Suppressor macrophage treated with lipopolysaccharide for 1 hour (primary cell): ENCODE data around the gene CALCOCO1.
"Not testable (repeated sequence)": the region's sequence is repeated elsewhere in the genome, so short reads cannot be mapped to it uniquely, and the experiment has no call there.

ENCODE experiments used
- DNase-seq, 3 donors: peaks; one replicate each; pipeline ENCODE4 v3.0.0-alpha.2; 2020 to 2022

Gene CALCOCO1

DNA sequence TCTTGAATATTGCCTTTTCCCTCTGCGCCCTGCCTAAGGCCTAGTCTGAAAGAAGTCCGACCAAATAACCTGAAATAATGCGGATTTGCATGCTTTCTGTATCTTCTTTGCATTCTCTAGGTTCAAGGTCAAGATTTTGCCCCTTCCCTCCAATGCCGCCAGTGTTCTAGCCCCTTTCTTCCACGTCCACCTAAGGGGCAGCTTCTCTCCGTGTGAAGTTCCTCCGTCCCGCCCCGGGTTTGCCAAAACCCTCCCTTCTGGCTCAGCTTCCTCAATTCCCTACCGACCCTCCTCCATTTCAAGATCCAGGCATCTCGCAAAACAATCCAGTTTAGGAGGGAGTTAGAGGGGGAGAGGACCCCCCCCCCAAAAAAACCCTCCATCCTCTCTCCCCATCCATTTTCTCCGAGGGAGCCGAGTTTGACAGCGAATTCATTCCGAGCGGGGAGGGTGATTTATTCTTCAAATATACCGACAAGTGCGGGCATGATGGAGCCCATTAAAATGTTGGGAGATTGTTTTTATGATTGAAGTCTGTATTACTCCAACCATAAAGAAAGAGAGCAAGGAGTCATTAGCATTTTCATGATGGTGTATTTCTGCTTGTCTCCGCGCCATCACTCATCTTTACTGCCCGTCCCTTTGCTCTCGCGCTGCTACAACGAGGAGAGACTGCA lies 30.5 kb downstream of the CALCOCO1 start:
- peak in 1 of 3 donors; percentile 11 for DNase-seq

DNA sequence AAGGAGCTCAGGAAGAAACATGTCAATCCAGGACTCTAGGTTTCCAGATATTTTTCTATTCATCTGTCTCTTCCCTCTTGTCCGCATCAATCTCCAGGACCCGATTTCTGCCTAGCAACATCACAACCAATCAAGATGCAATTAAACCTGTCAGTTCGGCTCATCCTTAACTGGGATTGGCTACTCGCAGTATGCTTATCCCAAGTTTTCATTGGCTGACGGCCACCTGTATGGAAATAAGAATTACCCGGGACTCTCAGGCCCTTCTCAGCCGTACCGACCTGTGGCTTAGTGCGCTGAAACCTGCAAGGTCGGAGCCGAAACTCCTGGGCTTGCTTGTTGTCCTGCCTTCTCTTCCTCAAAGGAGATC lies 31.0 kb downstream of the CALCOCO1 start:
- peak; percentile 33 to 58 (median 49) for DNase-seq

DNA sequence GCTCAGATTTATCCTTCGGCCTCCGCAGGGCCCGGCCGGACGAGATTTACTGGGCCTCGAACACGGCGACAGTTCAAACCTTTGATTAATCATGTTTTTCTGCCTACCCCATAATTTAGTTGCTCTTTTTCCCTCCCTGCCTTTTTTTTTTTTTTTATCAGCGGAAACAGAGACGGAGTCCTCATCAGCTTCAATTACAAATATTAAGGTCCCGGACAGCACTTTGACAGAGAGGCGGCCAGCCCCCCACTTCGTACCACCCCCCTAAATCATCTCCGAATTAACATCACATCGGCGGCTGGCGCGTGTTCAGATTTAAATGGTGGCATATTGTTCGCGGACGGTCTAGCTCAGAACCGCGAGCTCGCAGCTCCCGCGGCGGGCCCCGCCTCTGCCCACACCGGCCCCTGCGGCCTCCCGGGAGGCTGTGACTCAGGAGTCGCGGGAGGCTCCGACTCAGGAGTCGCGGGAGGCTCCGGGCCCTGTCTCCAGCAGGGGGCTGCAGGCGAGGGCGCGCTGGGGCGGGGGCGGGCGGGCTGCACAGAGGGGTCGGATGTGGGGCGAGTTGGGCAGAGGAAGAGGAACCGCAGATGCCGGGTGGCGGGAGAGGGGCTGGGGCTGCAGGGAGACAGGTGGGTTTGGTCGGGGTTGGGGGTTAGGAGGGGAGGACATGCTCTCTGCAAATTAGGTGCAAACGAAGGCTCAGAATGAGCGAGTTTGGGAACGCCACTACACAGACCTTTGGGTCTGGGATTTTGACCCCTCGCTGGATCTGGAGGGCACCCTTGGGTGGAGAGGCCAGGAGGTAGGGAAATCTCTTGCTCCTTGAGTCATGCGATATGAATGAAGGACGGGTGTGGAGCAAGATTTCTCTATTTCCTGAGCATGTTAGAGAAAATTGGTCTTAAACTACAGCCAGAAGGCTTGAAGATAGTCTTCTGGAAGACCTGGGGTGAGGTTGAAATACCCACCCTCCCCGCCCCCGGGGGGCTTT lies 31.8 kb downstream of the CALCOCO1 start:
- peak; percentile 59 to 77 (median 63) for DNase-seq

DNA sequence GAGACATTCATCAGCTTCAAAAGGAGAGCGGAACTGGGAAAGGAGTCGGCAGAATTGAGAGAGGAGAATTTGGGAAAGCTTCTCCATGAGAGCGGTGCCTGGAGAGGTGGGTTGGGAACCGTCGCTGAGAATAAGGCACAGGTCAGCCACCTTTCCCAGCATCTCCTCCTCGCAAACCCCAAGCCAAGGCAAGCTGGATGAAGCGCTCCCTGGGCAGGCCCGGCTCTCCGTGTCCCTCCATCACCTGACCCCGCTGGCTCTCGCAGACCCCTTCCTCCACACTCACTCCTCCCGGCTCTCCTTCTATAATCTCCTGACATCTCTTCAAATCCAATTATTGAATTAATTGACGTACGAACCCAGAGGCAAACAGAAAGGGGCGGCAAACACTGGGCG lies 32.5 kb downstream of the CALCOCO1 start:
- DNase-seq = no peak

DNA sequence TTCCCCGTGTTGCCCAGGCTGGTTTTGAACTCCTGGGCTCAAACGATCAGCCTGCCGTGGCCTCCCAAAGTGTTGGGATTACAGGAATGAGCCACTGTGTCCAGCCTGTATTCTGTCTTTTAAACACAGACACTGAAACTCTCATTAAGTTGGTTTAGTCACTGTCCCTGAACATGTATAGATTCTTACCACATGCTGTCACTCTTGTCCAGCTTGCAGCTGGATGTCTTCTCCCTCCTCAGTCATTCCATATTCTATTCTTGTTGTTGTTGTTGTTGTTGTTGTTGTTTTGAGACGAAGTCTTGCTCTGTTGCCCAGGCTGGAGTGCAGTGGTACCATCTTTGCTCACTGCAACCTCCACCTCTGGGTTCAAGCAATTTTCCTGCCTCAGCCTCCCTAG lies 39.1 kb downstream of the CALCOCO1 start:
- no peak for DNase-seq

DNA sequence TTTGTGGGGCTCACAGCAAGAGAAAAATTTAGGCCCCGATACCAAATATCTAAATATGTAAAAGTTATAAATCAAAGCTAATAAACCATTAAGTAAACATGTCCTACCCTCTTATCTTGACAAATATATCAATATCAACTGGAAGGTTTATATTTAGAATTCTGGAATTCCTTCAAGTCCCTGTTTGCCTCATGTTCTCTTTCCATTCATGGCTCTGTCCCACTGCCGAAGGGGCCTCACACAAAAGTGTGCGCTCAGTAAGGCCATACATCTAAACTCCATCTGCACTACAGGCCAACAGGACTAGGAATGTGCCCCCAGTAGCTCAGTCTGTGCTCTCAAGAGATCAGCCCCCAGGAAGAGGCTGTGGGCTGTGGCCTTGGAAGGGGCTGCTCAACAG lies 40.8 kb downstream of the CALCOCO1 start:
- DNase-seq = no peak

DNA sequence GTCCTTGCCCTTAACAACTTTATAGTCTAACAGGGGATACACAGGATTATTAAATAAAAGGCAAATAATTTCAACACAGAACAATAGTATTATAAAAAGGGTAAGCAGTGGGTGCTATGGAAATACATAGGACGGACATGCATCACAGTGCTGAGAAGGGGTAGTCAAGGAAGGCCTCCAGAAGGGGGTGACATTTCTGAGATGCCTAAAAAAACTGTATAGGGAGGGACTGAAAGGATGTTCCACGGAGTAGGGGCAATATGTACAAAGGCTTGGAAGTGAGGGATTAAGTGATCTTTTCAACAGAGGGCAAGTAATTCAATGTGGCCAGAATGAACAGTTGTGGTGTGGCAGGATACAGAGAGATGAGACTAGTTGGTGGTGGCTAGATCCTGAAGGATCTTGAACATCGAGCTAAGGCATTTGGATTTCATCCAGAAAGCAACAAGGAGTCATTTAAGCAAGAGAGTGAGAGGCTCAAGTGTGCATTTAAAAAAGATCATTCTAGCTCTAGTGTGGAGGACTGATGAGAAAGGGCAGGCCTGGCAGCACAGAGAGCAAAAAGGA lies 42.5 kb downstream of the CALCOCO1 start:
- no peak for DNase-seq

DNA sequence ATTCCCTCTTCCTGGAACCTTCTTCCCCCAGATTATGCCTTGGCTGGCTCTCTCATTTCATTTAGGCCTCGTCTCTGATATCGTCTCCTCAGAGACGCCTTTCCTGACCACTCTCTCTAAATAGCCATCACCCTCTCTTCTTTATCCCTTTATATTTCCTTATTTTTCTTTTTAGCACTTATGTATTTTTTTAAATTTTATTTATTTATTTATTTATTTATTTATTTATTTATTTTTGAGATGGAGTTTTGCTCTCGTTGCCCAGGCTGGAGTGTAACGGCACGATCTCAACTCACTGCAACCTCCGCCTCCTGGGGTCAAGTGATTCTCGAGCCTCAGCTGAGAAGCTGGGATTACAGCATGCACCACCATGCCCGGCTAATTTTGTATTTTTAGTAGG lies 43.3 kb downstream of the CALCOCO1 start:
- DNase-seq = no peak

DNA sequence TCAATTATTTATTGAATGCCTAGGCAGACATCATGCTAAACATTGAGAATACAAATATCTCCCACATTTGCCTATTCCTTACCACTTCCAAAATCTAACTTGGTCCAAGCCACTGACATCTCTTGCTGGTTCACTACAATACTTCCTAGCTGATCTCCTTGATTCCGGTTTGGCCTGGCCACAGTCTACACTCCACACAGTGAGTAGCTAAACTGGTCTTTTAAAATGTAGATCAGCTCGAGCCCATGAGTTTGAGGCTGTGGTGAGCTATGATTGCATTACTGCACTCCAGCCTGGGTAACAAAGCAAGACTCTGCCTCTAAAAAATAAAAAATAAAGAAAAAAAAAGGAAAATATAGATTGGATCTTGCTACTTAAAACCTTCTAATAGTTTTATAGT lies 43.8 kb downstream of the CALCOCO1 start:
- DNase-seq = no peak

DNA sequence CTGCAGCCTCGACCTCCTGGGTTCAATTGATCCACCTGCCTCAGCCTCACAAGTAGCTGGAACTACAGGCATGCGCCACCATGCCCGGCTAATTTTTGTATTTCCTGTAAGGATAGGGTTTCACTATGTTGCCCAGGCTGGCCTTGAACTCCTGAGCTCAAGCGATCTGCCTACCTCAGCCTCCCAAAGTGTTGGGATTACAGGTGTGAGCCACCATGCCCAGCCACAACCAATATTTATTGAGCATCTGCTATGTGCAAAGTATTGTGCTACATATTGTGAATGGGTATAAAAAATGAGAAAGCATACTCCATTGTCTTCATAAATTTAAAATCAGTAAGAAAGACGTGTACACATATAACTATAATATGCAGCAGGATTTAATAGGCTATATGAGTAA lies 47.2 kb downstream of the CALCOCO1 start:
- DNase-seq = not testable (repeated sequence)

DNA sequence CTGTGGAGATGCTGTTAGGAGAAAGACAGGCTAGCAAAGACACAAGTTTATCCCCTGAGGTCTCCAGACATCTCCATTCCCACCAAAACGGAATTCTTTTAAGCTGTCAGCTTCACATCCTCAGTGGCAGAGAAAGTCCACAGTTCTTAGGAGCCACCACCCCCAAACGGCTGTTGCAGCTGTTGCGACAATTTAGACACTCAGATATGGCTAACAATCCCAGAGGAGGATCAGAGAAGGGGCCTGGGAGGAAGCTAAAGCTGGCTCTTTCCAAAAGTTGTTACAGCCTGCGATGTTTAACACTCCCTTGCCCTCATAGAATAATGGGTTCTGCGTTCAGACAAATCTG lies 49.5 kb downstream of the CALCOCO1 start:
- no peak for DNase-seq

DNA sequence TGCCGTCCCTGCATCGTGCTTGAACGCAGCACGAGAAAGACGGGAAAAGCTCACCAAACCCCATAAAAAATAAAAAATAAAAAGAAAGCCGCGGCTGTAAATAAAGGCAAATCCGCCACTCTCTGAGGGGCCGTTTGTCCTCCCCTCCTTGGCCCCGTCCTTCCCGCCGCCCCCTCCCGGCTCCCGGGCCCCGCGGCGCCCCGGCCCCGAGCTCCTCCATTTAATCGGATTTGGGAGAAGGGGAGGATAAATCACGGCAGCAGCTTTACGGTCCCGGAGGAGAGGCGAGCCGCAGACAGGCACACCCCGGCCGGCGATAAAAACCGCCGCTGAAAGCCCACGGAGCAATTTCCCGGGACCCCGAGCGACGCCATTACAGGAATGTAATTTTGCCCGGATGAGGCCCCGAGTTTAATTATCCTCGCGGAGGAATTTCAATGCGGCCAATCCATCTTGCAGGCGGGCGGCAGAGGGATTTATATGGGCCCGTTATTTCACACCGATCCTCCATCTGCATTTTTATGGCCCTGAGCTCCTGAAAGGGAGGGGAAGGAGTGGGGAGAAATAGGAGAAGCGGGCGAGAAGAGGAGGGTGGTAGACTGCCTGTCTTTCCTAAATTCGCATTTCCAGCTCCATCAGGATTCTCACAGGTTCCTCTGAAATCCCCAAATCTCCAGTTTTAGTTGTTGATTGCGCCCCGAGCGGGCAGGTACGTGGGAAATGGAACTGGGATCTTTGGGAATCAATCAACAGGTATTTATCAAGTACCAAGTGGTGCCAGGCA lies 50.0 kb downstream of the CALCOCO1 start:
- DNase-seq = no peak

DNA sequence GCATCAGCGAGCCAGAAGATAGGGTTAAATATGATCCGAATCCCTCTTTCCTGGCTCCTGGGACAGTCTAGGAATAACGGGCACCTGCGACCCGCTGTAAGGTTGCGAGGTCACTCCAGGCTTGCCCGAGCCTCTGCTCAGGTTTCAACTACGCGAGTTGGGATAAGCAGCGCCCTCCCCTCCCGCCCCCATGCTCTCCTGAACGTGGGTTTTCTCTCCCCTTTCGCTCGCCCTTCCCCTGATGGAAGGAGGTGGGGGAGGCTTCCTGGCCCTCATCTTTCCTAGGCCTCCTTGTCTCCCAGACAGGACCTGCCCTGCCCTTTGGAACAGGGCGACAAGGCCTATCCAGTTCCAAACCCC lies 50.6 kb downstream of the CALCOCO1 start:
- peak in 1 of 3 donors; percentile 33 for DNase-seq

DNA sequence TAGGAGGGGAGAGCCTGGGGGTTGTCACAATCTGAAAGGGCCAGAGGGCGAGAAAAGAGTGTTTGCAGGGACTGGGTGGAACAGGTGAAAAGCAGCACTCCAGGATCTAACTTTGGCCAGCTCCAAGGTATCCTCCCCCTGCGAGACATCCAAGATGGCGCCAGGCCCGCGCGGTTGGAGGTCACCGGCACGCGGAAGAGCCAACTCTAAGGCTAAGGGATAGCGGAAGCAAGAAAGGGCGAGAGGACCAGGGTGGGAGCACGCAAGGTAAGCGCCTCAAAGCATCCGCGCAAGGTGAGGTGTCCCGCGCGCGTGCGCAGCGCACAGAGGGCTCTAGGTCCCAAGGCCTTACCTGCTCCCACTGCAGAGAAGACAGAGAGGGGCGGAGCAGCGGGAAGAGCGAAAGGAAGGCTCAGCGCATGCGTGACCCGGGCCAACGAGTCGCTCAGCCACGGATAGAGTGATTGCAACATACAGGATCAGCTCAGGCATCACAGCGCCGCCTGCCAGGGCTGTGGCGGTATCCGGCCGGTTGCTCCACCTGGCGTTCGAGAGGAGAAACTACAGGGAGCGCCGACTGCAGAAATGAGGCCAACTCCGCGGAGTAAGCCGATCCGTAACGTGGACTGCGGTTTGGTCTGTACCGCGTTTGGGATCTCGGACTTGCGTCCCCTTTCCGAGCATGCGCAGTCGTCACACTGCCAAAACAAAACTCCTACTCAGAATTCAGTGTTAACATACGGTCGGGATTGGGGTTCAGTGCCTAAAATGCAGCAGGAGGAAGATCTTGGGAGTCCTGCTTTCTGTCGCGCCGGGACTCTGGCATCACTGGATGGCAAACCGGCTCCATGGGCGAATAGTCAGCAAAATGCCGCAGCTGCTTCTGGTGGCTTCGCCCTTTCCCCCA lies 51.3 kb downstream of the CALCOCO1 start, which contains the start of gene ATP5MC2:
TSS of gene ATP5MC2 (minus strand) at position 383 of the 907 bp plus-strand sequence. CDS start 3,469 bp downstream, outside the sequence.
- DNase-seq = peak; percentile 98 to 99 (median 99)

DNA sequence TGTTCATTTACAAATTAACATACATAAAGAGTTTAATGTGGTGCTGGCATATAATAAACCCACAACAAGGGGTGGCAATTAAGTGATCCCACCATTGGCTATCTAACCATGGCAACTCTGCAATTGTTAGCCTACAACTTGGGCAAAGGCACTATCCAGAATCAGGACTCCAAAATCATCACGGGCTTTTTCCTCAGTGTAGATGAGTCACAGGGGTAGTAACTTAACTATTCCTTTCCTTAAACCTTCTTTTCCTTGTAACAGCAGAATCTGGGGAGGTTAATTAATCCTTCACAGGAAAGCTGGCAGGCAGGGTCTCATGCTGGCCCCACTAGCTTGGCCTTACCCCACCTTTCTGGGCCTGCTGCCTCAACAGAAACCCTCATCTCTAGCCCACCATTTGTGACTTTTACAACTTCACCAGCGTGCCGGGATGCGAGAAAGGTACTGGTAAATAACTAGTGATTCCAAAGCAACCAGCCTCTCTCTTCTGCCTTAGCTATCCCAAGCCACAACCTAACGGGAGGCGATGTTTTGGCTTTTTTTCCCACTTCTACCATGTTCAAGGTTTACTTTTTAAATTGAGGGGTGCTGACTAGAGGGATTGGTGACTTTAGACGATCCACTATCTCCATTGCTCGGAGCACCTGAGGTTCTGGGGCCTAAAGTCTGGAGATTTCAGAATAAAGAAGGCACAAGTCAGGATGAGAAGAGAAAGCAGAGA lies 52.1 kb downstream of the CALCOCO1 start:
- DNase-seq = peak; percentile 18 to 49 (median 34)

DNA sequence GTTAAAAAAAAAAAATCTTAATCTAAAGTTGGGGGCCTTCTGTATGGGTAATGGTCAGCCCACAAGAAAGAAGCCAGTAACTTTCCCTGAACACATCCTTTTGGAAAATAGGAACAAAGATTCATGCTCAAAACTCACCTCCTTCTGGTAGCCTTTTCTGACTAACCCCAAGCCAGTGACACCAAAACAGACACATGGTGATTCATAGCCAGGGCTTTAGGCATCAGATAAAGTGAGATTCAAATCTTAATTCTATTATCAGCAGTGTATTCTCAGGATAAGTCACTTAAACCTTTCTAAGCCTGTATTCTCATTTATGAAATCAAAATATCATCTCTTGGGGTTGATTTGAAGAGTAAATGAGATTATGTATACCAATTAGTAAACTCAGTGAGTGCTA lies 56.3 kb downstream of the CALCOCO1 start:
- DNase-seq = no peak

DNA sequence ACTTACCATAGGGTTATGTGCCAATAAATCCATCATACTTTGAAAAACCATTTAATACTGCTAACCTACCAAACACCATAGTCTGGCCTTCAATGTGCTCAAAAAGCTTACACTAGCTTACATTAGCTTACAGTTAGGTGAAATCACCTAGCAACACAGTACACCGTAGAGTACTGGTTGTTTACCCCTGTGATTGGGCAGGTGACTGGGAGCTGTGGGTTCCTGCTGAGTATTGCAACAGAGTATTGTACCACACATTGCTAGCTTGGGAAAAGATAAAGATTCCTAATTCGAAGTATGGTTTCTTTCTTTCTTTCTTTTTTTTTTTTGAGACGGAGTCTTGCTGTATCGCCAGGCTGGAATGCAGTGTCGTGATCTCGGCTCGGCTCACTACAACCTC lies 56.9 kb downstream of the CALCOCO1 start:
- no peak for DNase-seq

DNA sequence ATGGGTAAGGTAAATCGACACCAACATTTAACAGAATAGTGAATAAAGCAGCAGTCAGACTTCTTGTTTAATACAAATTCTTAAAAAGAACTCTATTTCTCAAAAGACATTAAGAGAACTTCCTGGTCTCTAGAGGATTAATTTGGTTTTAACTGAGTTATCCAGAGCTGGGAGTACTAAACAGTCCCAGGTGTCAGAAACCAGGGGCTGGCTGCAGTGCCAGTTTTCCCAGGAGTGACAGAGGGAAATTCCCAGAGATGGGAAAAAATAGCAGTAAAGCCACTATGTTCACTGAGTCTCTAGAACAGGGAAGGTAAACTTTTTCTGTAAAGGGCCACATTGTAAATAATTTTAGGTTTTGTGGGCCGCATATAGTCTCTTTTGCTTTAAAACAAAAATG lies 60.2 kb downstream of the CALCOCO1 start:
- no peak for DNase-seq

DNA sequence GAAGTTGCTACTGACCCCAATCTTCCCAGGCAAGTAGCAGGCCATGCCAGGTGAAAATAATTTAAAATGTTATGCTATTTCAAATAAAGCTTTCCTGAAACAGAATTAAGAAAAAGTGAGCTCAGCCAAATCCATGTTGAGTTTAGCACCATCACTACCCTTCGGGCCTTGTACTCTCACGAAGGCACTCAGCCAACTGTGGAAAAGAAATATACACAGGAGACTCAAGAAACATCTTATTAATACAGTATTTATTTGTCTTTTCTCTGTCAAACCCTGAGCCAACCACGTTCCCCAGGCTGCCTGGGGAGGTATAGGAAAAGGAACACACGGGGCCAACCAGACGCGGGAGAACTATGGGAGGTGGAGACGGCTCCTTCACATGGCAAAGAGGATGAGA lies 62.3 kb downstream of the CALCOCO1 start:
- no peak for DNase-seq

DNA sequence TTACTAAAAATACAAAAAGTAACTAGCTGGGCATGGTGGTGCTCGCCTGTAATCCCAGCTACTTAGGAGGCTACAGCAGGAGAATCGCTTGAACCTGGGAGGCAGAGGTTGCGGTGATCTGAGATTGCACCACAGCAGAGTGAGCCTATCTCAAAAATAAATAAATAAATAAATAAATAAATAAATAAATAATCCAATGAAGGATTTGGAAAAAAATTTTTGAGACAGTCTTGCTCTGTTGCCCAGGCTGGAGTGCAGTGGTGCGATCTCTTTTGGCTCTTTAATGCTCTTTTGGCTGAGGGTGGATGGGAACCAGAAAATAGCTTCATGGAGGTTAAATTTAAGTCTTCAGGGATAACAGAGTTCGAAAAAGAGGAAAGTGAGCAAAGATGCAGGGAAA lies 63.1 kb downstream of the CALCOCO1 start:
- no peak for DNase-seq

DNA sequence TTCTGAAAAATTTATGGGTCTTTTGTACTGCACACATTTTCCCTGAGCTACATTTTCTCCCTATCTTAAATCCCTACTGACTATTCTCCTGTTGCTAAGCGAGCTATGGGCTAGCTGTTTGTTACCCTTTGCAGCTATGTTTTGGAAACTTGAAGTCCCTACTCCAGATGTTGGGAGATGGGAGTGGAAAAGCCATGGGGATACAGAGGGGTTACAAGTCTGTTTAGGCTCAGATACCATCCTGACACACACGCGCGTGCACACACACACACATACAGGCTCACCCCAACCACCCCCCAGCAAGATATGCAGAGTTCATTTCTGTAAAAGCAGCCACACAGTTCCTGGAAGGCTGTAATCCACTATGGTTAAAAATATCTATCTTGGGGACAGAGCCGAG lies 67.2 kb downstream of the CALCOCO1 start:
- no peak for DNase-seq
